H1 (cell line): Measurements from ENCODE around the gene CUEDC1. TPM values are rescaled to one million over a fixed set of nuclear protein-coding genes. Genes with fewer than 3 reads are reported as not detected.

Experiments used
- CTCF ChIA-PET: fragments of 300-600 bp; sonication (Branson Sonifier 250); formaldehyde crosslinking; loops from one replicate; lab custom pipeline; 2021; ENCODE audit not compliant: partially characterized antibody; lab: Charles Lee
- POLR2A ChIA-PET: fragments of 300-600 bp; sonication (Branson Sonifier 250); formaldehyde crosslinking; loops from one replicate; lab custom pipeline; 2021; ENCODE audit warnings: inconsistent platforms; ENCODE audit not compliant: partially characterized antibody; lab: Charles Lee
- DNase-seq, 2 experiments: peaks; one replicate each; pipeline versions ENCODE4 v3.0.0 to v3.0.0-alpha.2; 2010 to 2022; ENCODE audit warnings: low spot score in 2 of 2, low read depth in 1 of 2, mixed read lengths in 1 of 2
- FAIRE-seq: peaks from 2 replicates; lab custom pipeline; 2011; peaks lifted over from hg19 to GRCh38; lab: Jason Lieb, UNC
- H2AFZ ChIP-seq: 2 replicates; pipeline ENCODE4 v1.8.1; 2012; ENCODE audit warnings: low read length, inconsistent platforms
- H2AK5ac ChIP-seq: 2 replicates; pipeline ENCODE4 v1.6.1; 2013; ENCODE audit warnings: low read depth, low read length
- H2BK120ac ChIP-seq: replicated peaks from 2 replicates; pipeline ENCODE3; 2013; ENCODE audit warnings: low read depth, low read length, inconsistent platforms
- H2BK12ac ChIP-seq: 2 replicates; pipeline ENCODE4 v1.6.1; 2013; ENCODE audit warnings: low read depth, low read length
- H2BK15ac ChIP-seq: 2 replicates; pipeline ENCODE4 v1.6.1; 2013; ENCODE audit warnings: low read length
- H2BK20ac ChIP-seq: 2 replicates; pipeline ENCODE4 v1.6.1; 2013; ENCODE audit warnings: low read length
- H2BK5ac ChIP-seq: 2 replicates; pipeline ENCODE4 v1.6.1; 2013; ENCODE audit warnings: low read depth, low read length
- H3K14ac ChIP-seq: 2 replicates; pipeline ENCODE4 v1.6.1; 2013; ENCODE audit warnings: inconsistent platforms; ENCODE audit not compliant: insufficient read length
- H3K18ac ChIP-seq: 2 replicates; pipeline ENCODE4 v1.6.1; 2013; ENCODE audit warnings: low read length; ENCODE audit errors: extremely low read depth
- H3K23ac ChIP-seq: 2 replicates; pipeline ENCODE4 v1.6.1; 2013; ENCODE audit warnings: inconsistent platforms; ENCODE audit not compliant: insufficient read length
- H3K23me2 ChIP-seq: 2 replicates; pipeline ENCODE4 v1.6.1; 2013; ENCODE audit warnings: low read depth, low read length
- H3K27ac ChIP-seq: 2 replicates; pipeline ENCODE4 v1.6.1; 2011; ENCODE audit warnings: low read depth, low read length, inconsistent platforms
- H3K27me3 ChIP-seq, 4 experiments: replicated peaks in 1 of 4; 1 replicate in 1 of 4; 2 replicates in 3 of 4; pipeline versions ENCODE4 v1.6.1 to v1.8.1; 2011 to 2013; ENCODE audit warnings: low read length in 3 of 4, mild to moderate bottlenecking in 3 of 4, inconsistent platforms in 2 of 4, mixed read lengths in 2 of 4, moderate library complexity in 1 of 4; ENCODE audit not compliant: control insufficient read depth in 3 of 4, insufficient read depth in 3 of 4; ENCODE audit errors: extremely low read depth in 1 of 4
- H3K36me3 ChIP-seq, 4 experiments: 2 replicates each; pipeline versions ENCODE4 v1.6.1 to v1.8.1; 2011 to 2013; ENCODE audit warnings: mild to moderate bottlenecking in 4 of 4, low read length in 3 of 4, moderate library complexity in 2 of 4, control low read depth in 1 of 4, inconsistent platforms in 1 of 4; ENCODE audit not compliant: insufficient read depth in 4 of 4, control insufficient read depth in 2 of 4
- H3K4ac ChIP-seq: replicated peaks from 2 replicates; pipeline ENCODE3; 2013; ENCODE audit warnings: low read length, low read depth, mixed read lengths, inconsistent platforms; ENCODE audit not compliant: insufficient read length
- H3K4me1 ChIP-seq, 4 experiments: replicated peaks in 1 of 4; 1 replicate in 1 of 4; 2 replicates in 3 of 4; pipeline versions ENCODE4 v1.6.1 to v1.8.1; 2011 to 2013; ENCODE audit warnings: low read length in 3 of 4, inconsistent platforms in 2 of 4, mixed read lengths in 1 of 4; ENCODE audit not compliant: insufficient read depth in 4 of 4, control insufficient read depth in 3 of 4
- H3K4me2 ChIP-seq, 2 experiments: 2 replicates each; pipeline versions ENCODE4 v1.6.1 to v1.8.1; 2011 to 2013; ENCODE audit warnings: low read depth in 2 of 2, low read length in 2 of 2, control low read depth in 1 of 2, inconsistent platforms in 1 of 2, mild to moderate bottlenecking in 1 of 2; ENCODE audit not compliant: insufficient read depth in 1 of 2
- H3K4me3 ChIP-seq, 4 experiments: fragments of 200-600, 300-600 bp in 1 of 4; sonication (generic), shearing (Covaris generic), sonication (Bioruptor Twin) in 1 of 4; 2 replicates each; pipeline versions ENCODE4 v1.5.1 to v1.8.1; 2011 to 2016; ENCODE audit warnings: low read length in 4 of 4, low read depth in 3 of 4, control low read depth in 2 of 4, inconsistent platforms in 2 of 4, mild to moderate bottlenecking in 2 of 4, mixed read lengths in 1 of 4, moderate library complexity in 1 of 4; ENCODE audit not compliant: insufficient read depth in 2 of 4; ENCODE audit errors: extremely low read depth in 1 of 4
- H3K56ac ChIP-seq: replicated peaks from 2 replicates; pipeline ENCODE3; 2013; ENCODE audit warnings: low read depth, mild to moderate bottlenecking, mixed read lengths, low read length, inconsistent platforms; ENCODE audit not compliant: insufficient read length
- H3K79me1 ChIP-seq: 2 replicates; pipeline ENCODE4 v1.6.1; 2013; ENCODE audit warnings: low read depth, low read length, control low read depth
- H3K79me2 ChIP-seq, 2 experiments: 2 replicates each; pipeline versions ENCODE4 v1.6.1 to v1.8.1; 2012 to 2013; ENCODE audit warnings: low read length in 2 of 2, mild to moderate bottlenecking in 2 of 2, inconsistent platforms in 1 of 2; ENCODE audit not compliant: insufficient read depth in 2 of 2, control insufficient read depth in 1 of 2
- H3K9ac ChIP-seq, 4 experiments: replicated peaks in 1 of 4; 1 replicate in 1 of 4; 2 replicates in 3 of 4; pipeline versions ENCODE4 v1.6.1 to v1.8.1; 2011 to 2013; ENCODE audit warnings: low read depth in 3 of 4, low read length in 3 of 4, control low read depth in 2 of 4, mild to moderate bottlenecking in 2 of 4, moderate library complexity in 2 of 4, inconsistent platforms in 1 of 4; ENCODE audit errors: extremely low read depth in 1 of 4
- H3K9me3 ChIP-seq, 2 experiments: 2 replicates each; pipeline versions ENCODE4 v1.6.1 to v1.8.1; 2012 to 2013; ENCODE audit warnings: mild to moderate bottlenecking in 2 of 2, moderate library complexity in 2 of 2, control low read depth in 1 of 2, inconsistent platforms in 1 of 2, low read depth in 1 of 2, low read length in 1 of 2, mixed read lengths in 1 of 2; ENCODE audit not compliant: insufficient read depth in 2 of 2
- H4K20me1 ChIP-seq, 2 experiments: replicated peaks in 1 of 2; 2 replicates each; pipeline versions ENCODE3 to v1.8.1; 2011 to 2013; ENCODE audit warnings: inconsistent platforms in 2 of 2, low read length in 2 of 2, mild to moderate bottlenecking in 1 of 2; ENCODE audit not compliant: insufficient read depth in 2 of 2, control insufficient read depth in 1 of 2
- H4K5ac ChIP-seq: 2 replicates; pipeline ENCODE4 v1.6.1; 2013; ENCODE audit warnings: low read length, low read depth, mixed read lengths, inconsistent platforms; ENCODE audit not compliant: insufficient read length
- H4K8ac ChIP-seq: 2 replicates; pipeline ENCODE4 v1.8.0; 2013; ENCODE audit warnings: mild to moderate bottlenecking, moderate library complexity, low read length, inconsistent platforms; ENCODE audit not compliant: insufficient read depth; ENCODE audit errors: extremely low read depth
- H4K91ac ChIP-seq: replicated peaks from 2 replicates; pipeline ENCODE3; 2013; ENCODE audit warnings: low read length, mixed read lengths, inconsistent platforms; ENCODE audit not compliant: insufficient read length
- BACH1 ChIP-seq: IDR thresholded peaks from 2 replicates; pipeline ENCODE4 v1.6.1; 2012; ENCODE audit warnings: low read length, improper control_type of control experiment
- BRCA1 ChIP-seq: IDR thresholded peaks from 2 replicates; pipeline ENCODE4 v1.6.1; 2012; ENCODE audit warnings: low read depth, low read length, improper control_type of control experiment
- E2F6 ChIP-seq: IDR thresholded peaks from 2 replicates; pipeline ENCODE4 v1.6.1; 2012; ENCODE audit warnings: inconsistent platforms
- EZH2 ChIP-seq: fragments of 200-600 bp; sonication (generic); IDR thresholded peaks from 2 replicates; pipeline ENCODE4 v1.7.1; 2012; ENCODE audit warnings: low read depth, mild to moderate bottlenecking, moderate library complexity, low read length, inconsistent platforms; ENCODE audit not compliant: severe bottlenecking
- MAX ChIP-seq: IDR thresholded peaks from 2 replicates; pipeline ENCODE4 v1.6.1; 2012; ENCODE audit warnings: inconsistent platforms
- NANOG ChIP-seq: IDR thresholded peaks from 2 replicates; pipeline ENCODE4 v1.6.1; 2011; ENCODE audit warnings: low read length, low read depth, mild to moderate bottlenecking, inconsistent platforms; ENCODE audit not compliant: insufficient read depth, poor library complexity, severe bottlenecking
- RBBP5 ChIP-seq: IDR thresholded peaks from 2 replicates; pipeline ENCODE4 v1.7.1; 2012; ENCODE audit warnings: low read depth, mild to moderate bottlenecking, inconsistent platforms, low read length, moderate library complexity, borderline replicate concordance
- SUZ12 ChIP-seq: fragments of 200-600 bp; sonication (generic); IDR thresholded peaks from 2 replicates; pipeline ENCODE4 v1.6.1; 2012; ENCODE audit warnings: mild to moderate bottlenecking, inconsistent platforms, low read length, moderate library complexity, mixed read lengths
- WGBS, 2 experiments: shearing (Covaris generic) in 1 of 2; methylation state at CpG; one replicate each; pipeline versions ENCODE4 v1.1.6 to v1.1.7; 2013 to 2015; ENCODE audit warnings: low lambda C conversion rate in 2 of 2, mixed read lengths in 2 of 2, inconsistent platforms in 1 of 2, low coverage in 1 of 2, missing lambda C conversion rate in 1 of 2; ENCODE audit not compliant: insufficient replicate concordance in 2 of 2, insufficient coverage in 1 of 2, insufficient read length in 1 of 2; ENCODE audit errors: extremely low coverage in 1 of 2, missing lambda C conversion rate in 1 of 2; 5-methylcytosine and 5-hydroxymethylcytosine counted together
- polyA plus RNA-seq, 7 experiments: library from polyadenylated mRNA; depleted of rRNA in 3 of 7; stranded (reverse) in 5 of 7; unstranded in 2 of 7; fragments of >200 nt in 5 of 7; fragments of 200-250 nt in 2 of 7; gene quantifications; 1 replicate in 5 of 7; 2 replicates in 1 of 7; 4 replicates in 1 of 7; pipeline versions ENCODE4 v1.2.1 to v1.2.3, GENCODE V29; 2011 to 2013; ENCODE audit warnings: missing spikeins in 2 of 7, mixed read lengths in 2 of 7
- total RNA-seq: library from RNA; stranded (reverse); fragmentation: NEBNext Ultra II Directional; extraction: Animal tissue kit (Norgen Biotek cat#: 25700); gene quantifications from 2 replicates; pipeline ENCODE4 v1.2.1, GENCODE V29; 2021

Gene CUEDC1
- total and polyA plus RNA-seq, 2 of the 8 experiments (the other 6 are each of a cell fraction or from before 2014, with no cell fraction given), result 4.0 to 10.7 TPM

GRCh38 chr17:57861790-57862693 is 93.2 kb downstream of the CUEDC1 start:
- Histone ChIP-seq H3K18ac (peak overlapping the region; percentile 68; the same call in 1 of the 2 replicates), H3K4me3 (peak overlapping the region; percentile 30 to 66 (median 46)), H2AK5ac (no peak overlapping the region), H4K20me1 (no peaks in the 10 kb centered on the region), H3K23me2 (peaks cover 12% of the 10 kb centered on the region; the same call in 1 of the 2 replicates), H3K27ac (no peak overlapping the region), H2BK120ac (no peak overlapping the region), H3K36me3 (no peaks in the 10 kb centered on the region), H2AFZ (no peak overlapping the region; the same call in 1 of the 2 replicates), H2BK5ac (no peak overlapping the region), H3K27me3 (peaks cover 0 to 30% (median 26%) of the 10 kb centered on the region in 4 experiments; a peak in 5 of 7 replicates), H4K91ac (no peak overlapping the region), H3K9me3 (no peaks in the 10 kb centered on the region), H4K5ac (no peak overlapping the region), H3K4ac (no peak overlapping the region), H3K56ac (no peak overlapping the region), H2BK20ac (peak overlapping the region; percentile 86; the same call in 1 of the 2 replicates), H3K14ac (no peak overlapping the region), H3K79me1 (no peaks in the 10 kb centered on the region), H2BK12ac (peak overlapping the region; percentile 50; the same call in 1 of the 2 replicates), H2BK15ac (peak overlapping the region; percentile 72; the same call in 1 of the 2 replicates), H3K4me1 (peaks cover 0 to 16% (median 14%) of the 10 kb centered on the region in 4 experiments; a peak in 5 of 7 replicates), H4K8ac (peak overlapping the region; percentile 39), H3K9ac (no peak overlapping the region), H3K79me2 (no peaks in the 10 kb centered on the region), H3K4me2 (peak overlapping the region; percentile 73 to 87), H3K23ac (no peak overlapping the region)
- 13% methylated on average over 45 of the region's 58 CpGs; no CpG with 5 or more reads in 1 of the 2 experiments for WGBS, 2 experiments
- POLR2A ChIA-PET, result interaction anchor here (1.0 to 32.5 kb wide), 11 partner anchors 8 to 221 kb away, joined by 3 to 672 read pairs (median 6); partner anchors contain the start of genes CUEDC1, DYNLL2, SRSF1 and VEZF1
- FAIRE-seq (no peak), DNase-seq (peak in 1 of 2 experiments; percentile 70)
- CTCF ChIA-PET, result interaction anchor here (0.7 to 19.8 kb wide), 14 partner anchors 7 to 134 kb away, joined by 3 to 384 read pairs (median 13); partner anchors contain the start of genes CUEDC1 and MRPS23
- TF ChIP-seq MAX (peak; percentile 82), NANOG (no peak), E2F6 (peak; percentile 67; the same call in 1 of the 2 replicates), EZH2 (peak; percentile 54), RBBP5 (peak; percentile 56; the same call in 1 of the 2 replicates), SUZ12 (peak; percentile 46; the same call in 1 of the 2 replicates), BACH1 (no peak), BRCA1 (no peak)
